ENCODE measurements around the gene SLC38A2.

SLC38A2 gene

DNA sequence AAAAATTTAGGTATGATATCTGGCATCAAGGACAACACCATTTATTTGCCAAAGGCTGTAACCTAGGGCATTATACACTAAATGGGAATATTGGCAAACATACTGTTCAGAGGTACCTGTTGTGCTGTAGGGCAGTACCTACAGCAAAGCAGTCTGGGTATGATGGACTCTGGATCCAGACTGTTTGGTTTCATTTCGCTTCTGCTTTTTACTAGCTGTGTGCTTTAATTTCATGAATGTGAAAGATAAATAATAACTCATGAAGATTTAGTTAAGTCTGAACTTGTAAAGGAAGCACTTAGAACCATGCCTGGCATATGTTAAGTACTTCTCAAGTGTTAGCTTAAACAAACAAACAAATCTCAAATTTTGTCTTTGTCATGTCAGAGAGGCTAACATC, 17.7 kb upstream of the SLC38A2 start:
- H4K8ac ChIP-seq (ENCODE audit: low read depth, low read length): no peak overlapping the region
- no peak overlapping the region for H2AK5ac ChIP-seq (ENCODE audit: low read length)
- H3K18ac ChIP-seq (ENCODE audit: low read length): no peak overlapping the region
- H4K91ac ChIP-seq (ENCODE audit: low read depth, low read length): no peak overlapping the region
- H3K36me3 ChIP-seq (ENCODE audit: control insufficient read depth in 1 of 2, insufficient read depth in 2 of 2, low read length in 2 of 2): peaks cover 0 to 2% of the 10 kb centered on the region in 2 experiments
- no peak overlapping the region for H3K4ac ChIP-seq (ENCODE audit: low read depth, low read length)
- H2BK12ac ChIP-seq (ENCODE audit: low read length): no peak overlapping the region
- WGBS (ENCODE audit: extremely low coverage, insufficient coverage, insufficient read length): no CpG with 5 or more reads among the region's 1 CpG
- no peaks in the 10 kb centered on the region for H3K79me1 ChIP-seq (ENCODE audit: low read length)
- H3K9ac ChIP-seq (ENCODE audit: low read length): no peak overlapping the region
- H3K4me1 ChIP-seq (ENCODE audit: control insufficient read depth in 1 of 2, insufficient read depth in 2 of 2, low read length in 2 of 2): peaks cover 2 to 3% of the 10 kb centered on the region in 2 experiments
- no peak overlapping the region for H3K23ac ChIP-seq (ENCODE audit: low read length)
- DNase-seq: no peak
- no peaks in the 10 kb centered on the region for H3K9me3 ChIP-seq (ENCODE audit: insufficient read depth, low read depth, low read length)
- H2AFZ ChIP-seq (ENCODE audit: insufficient read depth, low read length, poor library complexity): no peak overlapping the region
- H3K79me2 ChIP-seq (ENCODE audit: control insufficient read depth, insufficient read depth, low read length, poor library complexity): no peaks in the 10 kb centered on the region
- no peak overlapping the region for H4K12ac ChIP-seq (ENCODE audit: low read depth, low read length)
- no peak overlapping the region for H2BK5ac ChIP-seq (ENCODE audit: low read depth, low read length, poor library complexity)
- H3K4me3 ChIP-seq (ENCODE audit: low read depth, low read length): no peak overlapping the region
- H3K27me3 ChIP-seq (ENCODE audit: insufficient read depth, low read length): no peaks in the 10 kb centered on the region
- no peak overlapping the region for H3K27ac ChIP-seq (ENCODE audit: low read depth, low read length)
- no peak overlapping the region for H3K4me2 ChIP-seq (ENCODE audit: low read length)
- H3K14ac ChIP-seq (ENCODE audit: low read length): no peak overlapping the region
- H2BK120ac ChIP-seq (ENCODE audit: insufficient read depth, low read length, poor library complexity): no peak overlapping the region

DNA sequence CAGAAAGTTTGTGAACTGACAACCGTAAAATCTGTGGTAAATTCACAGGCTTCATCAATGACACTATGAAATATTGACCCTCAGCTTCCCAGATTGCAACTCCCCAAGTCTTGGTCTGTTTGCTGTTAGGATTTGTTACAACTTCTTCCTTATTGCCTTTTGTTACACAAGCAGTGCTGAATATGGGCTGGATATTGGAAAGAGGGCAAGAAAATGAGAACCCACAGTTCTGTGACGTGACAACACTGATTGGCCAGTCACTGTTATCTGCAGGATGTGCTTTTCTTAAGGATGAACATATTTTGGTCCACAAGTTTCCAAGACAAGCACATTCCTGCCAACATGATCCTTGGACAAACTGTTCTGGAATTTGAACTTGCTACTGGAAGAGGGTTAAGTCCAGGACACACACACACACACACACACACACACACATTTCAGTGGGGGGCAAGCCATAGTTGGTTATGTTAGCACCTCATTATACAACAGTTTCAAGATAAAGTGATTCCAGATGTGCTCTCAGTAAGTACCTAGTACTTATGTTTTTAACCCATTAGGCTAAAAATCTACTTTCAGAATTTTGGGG, 16.6 kb upstream of the SLC38A2 start:
- H3K4me1 ChIP-seq (ENCODE audit: control insufficient read depth in 1 of 2, insufficient read depth in 2 of 2, low read length in 2 of 2): peaks cover 2 to 5% of the 10 kb centered on the region in 2 experiments
- no peak overlapping the region for H3K4me2 ChIP-seq (ENCODE audit: low read length)
- no peak overlapping the region for H2AK5ac ChIP-seq (ENCODE audit: low read length)
- no CpG with 5 or more reads among the region's 2 CpGs for WGBS (ENCODE audit: extremely low coverage, insufficient coverage, insufficient read length)
- H2BK12ac ChIP-seq (ENCODE audit: low read length): no peak overlapping the region
- no peak overlapping the region for H3K18ac ChIP-seq (ENCODE audit: low read length)
- H3K9me3 ChIP-seq (ENCODE audit: insufficient read depth, low read depth, low read length): no peaks in the 10 kb centered on the region
- no peak overlapping the region for H4K91ac ChIP-seq (ENCODE audit: low read depth, low read length)
- H2AFZ ChIP-seq (ENCODE audit: insufficient read depth, low read length, poor library complexity): no peak overlapping the region
- no peak overlapping the region for H3K4ac ChIP-seq (ENCODE audit: low read depth, low read length)
- peaks cover 0 to 2% of the 10 kb centered on the region in 2 experiments for H3K36me3 ChIP-seq (ENCODE audit: control insufficient read depth in 1 of 2, insufficient read depth in 2 of 2, low read length in 2 of 2)
- no peaks in the 10 kb centered on the region for H3K27me3 ChIP-seq (ENCODE audit: insufficient read depth, low read length)
- no peak overlapping the region for H3K23ac ChIP-seq (ENCODE audit: low read length)
- no peak overlapping the region for H4K8ac ChIP-seq (ENCODE audit: low read depth, low read length)
- H3K79me2 ChIP-seq (ENCODE audit: control insufficient read depth, insufficient read depth, low read length, poor library complexity): peaks cover under 1% of the 10 kb centered on the region
- DNase-seq: no peak
- no peak overlapping the region for H3K27ac ChIP-seq (ENCODE audit: low read depth, low read length)
- H2BK120ac ChIP-seq (ENCODE audit: insufficient read depth, low read length, poor library complexity): no peak overlapping the region
- H3K4me3 ChIP-seq (ENCODE audit: low read depth, low read length): no peak overlapping the region
- no peak overlapping the region for H4K12ac ChIP-seq (ENCODE audit: low read depth, low read length)
- H3K79me1 ChIP-seq (ENCODE audit: low read length): peaks cover 2% of the 10 kb centered on the region
- no peak overlapping the region for H2BK5ac ChIP-seq (ENCODE audit: low read depth, low read length, poor library complexity)
- H3K9ac ChIP-seq (ENCODE audit: low read length): no peak overlapping the region
- H3K14ac ChIP-seq (ENCODE audit: low read length): no peak overlapping the region

- DNase-seq: no peak
- H3K27ac ChIP-seq (ENCODE audit: low read depth, low read length): no peak overlapping the region
- no peak overlapping the region for H3K4me2 ChIP-seq (ENCODE audit: low read length)
- no peak overlapping the region for H3K4me3 ChIP-seq (ENCODE audit: low read depth, low read length)
- no peak overlapping the region for H4K91ac ChIP-seq (ENCODE audit: low read depth, low read length)
- H3K27me3 ChIP-seq (ENCODE audit: insufficient read depth, low read length): no peaks in the 10 kb centered on the region
- H4K8ac ChIP-seq (ENCODE audit: low read depth, low read length): no peak overlapping the region
- H3K23ac ChIP-seq (ENCODE audit: low read length): no peak overlapping the region
- no CpG with 5 or more reads among the region's 3 CpGs for WGBS (ENCODE audit: extremely low coverage, insufficient coverage, insufficient read length)
- peaks cover 2 to 5% of the 10 kb centered on the region in 2 experiments for H3K4me1 ChIP-seq (ENCODE audit: control insufficient read depth in 1 of 2, insufficient read depth in 2 of 2, low read length in 2 of 2)
- no peak overlapping the region for H4K12ac ChIP-seq (ENCODE audit: low read depth, low read length)
- H3K79me2 ChIP-seq (ENCODE audit: control insufficient read depth, insufficient read depth, low read length, poor library complexity): peaks cover 6% of the 10 kb centered on the region
- H2BK12ac ChIP-seq (ENCODE audit: low read length): no peak overlapping the region
- H2AFZ ChIP-seq (ENCODE audit: insufficient read depth, low read length, poor library complexity): no peak overlapping the region
- H3K4ac ChIP-seq (ENCODE audit: low read depth, low read length): no peak overlapping the region
- H3K36me3 ChIP-seq (ENCODE audit: control insufficient read depth in 1 of 2, insufficient read depth in 2 of 2, low read length in 2 of 2): peaks cover 0 to 2% of the 10 kb centered on the region in 2 experiments
- no peak overlapping the region for H3K18ac ChIP-seq (ENCODE audit: low read length)
- H2BK120ac ChIP-seq (ENCODE audit: insufficient read depth, low read length, poor library complexity): no peak overlapping the region
- H2BK5ac ChIP-seq (ENCODE audit: low read depth, low read length, poor library complexity): no peak overlapping the region
- no peak overlapping the region for H2AK5ac ChIP-seq (ENCODE audit: low read length)
- peaks cover 8% of the 10 kb centered on the region for H3K79me1 ChIP-seq (ENCODE audit: low read length)
- H3K14ac ChIP-seq (ENCODE audit: low read length): no peak overlapping the region
- H3K9me3 ChIP-seq (ENCODE audit: insufficient read depth, low read depth, low read length): no peaks in the 10 kb centered on the region
- H3K9ac ChIP-seq (ENCODE audit: low read length): no peak overlapping the region
Measured at GRCh38 chr12:46388427-46389021, 16.0 kb upstream of the SLC38A2 start.

GRCh38 chr12:46387670-46388069, 15.1 kb upstream of the SLC38A2 start:
- Histone ChIP-seq H2AK5ac (ENCODE audit: low read length) (no peak overlapping the region), H3K4me2 (ENCODE audit: low read length) (no peak overlapping the region), H3K4me1 (ENCODE audit: control insufficient read depth in 1 of 2, insufficient read depth in 2 of 2, low read length in 2 of 2) (peaks cover 2 to 5% of the 10 kb centered on the region in 2 experiments), H4K12ac (ENCODE audit: low read depth, low read length) (no peak overlapping the region), H3K18ac (ENCODE audit: low read length) (no peak overlapping the region), H3K14ac (ENCODE audit: low read length) (no peak overlapping the region), H4K8ac (ENCODE audit: low read depth, low read length) (no peak overlapping the region), H3K27ac (ENCODE audit: low read depth, low read length) (no peak overlapping the region), H3K4me3 (ENCODE audit: low read depth, low read length) (no peak overlapping the region), H3K9ac (ENCODE audit: low read length) (no peak overlapping the region), H3K36me3 (ENCODE audit: control insufficient read depth in 1 of 2, insufficient read depth in 2 of 2, low read length in 2 of 2) (peaks cover 0 to 2% of the 10 kb centered on the region in 2 experiments), H3K23ac (ENCODE audit: low read length) (peak overlapping the region; percentile 24), H2BK120ac (ENCODE audit: insufficient read depth, low read length, poor library complexity) (peak overlapping the region; percentile 90), H3K4ac (ENCODE audit: low read depth, low read length) (no peak overlapping the region), H2AFZ (ENCODE audit: insufficient read depth, low read length, poor library complexity) (no peak overlapping the region), H3K79me2 (ENCODE audit: control insufficient read depth, insufficient read depth, low read length, poor library complexity) (peaks cover 10% of the 10 kb centered on the region), H3K27me3 (ENCODE audit: insufficient read depth, low read length) (no peaks in the 10 kb centered on the region), H2BK5ac (ENCODE audit: low read depth, low read length, poor library complexity) (no peak overlapping the region), H2BK12ac (ENCODE audit: low read length) (no peak overlapping the region), H4K91ac (ENCODE audit: low read depth, low read length) (peak overlapping the region; percentile 53), H3K79me1 (ENCODE audit: low read length) (peaks cover 12% of the 10 kb centered on the region), H3K9me3 (ENCODE audit: insufficient read depth, low read depth, low read length) (no peaks in the 10 kb centered on the region)
- DNase-seq: no peak
- no CpG with 5 or more reads among the region's 6 CpGs for WGBS (ENCODE audit: extremely low coverage, insufficient coverage, insufficient read length)
